Right atrium auricular region (tissue), 2 donors: ENCODE data around the gene OR2S2. TPM values are rescaled to one million over a fixed set of nuclear protein-coding genes. Genes with fewer than 3 reads are reported as not detected.
A peak's percentile ranks its signal among the peaks of the same experiment; 100 is the strongest.

ENCODE experiments used
- DNase-seq: peaks from one replicate; pipeline ENCODE4 v3.0.0-alpha.2; 2019; ENCODE audit warnings: low spot score
- H3K27ac ChIP-seq, 2 donors: fragments of 200-600 bp; sonication (generic); 1 replicate in 1 of 2; 2 replicates in 1 of 2; pipeline ENCODE4 v1.5.1; 2016 to 2019
- H3K27me3 ChIP-seq, 2 donors: fragments of 200-600 bp; sonication (generic); one replicate each; pipeline versions ENCODE4 v1.5.1 to v1.6.0; 2017 to 2019
- H3K36me3 ChIP-seq: fragments of 200-600 bp; sonication (generic); one replicate; pipeline ENCODE4 v1.5.1; 2016
- H3K4me1 ChIP-seq, 2 donors: fragments of 200-600 bp; sonication (generic); one replicate each; pipeline versions ENCODE4 v1.5.1 to v1.6.0; 2017 to 2019
- H3K4me3 ChIP-seq, 2 donors: fragments of 200-600 bp; sonication (generic); 1 replicate in 1 of 2; 2 replicates in 1 of 2; pipeline ENCODE4 v1.5.1; 2017 to 2019; ENCODE audit warnings: mild to moderate bottlenecking in 1 of 2, moderate library complexity in 1 of 2
- H3K9me3 ChIP-seq, 2 donors: fragments of 200-600 bp; sonication (generic); one replicate each; pipeline ENCODE4 v1.5.1; 2019
- total RNA-seq, 2 donors: library from RNA; depleted of rRNA; stranded (reverse); fragments of >200 nt; gene quantifications; one replicate each; pipeline ENCODE4 v1.1.0, GENCODE V29; 2016
- TF ChIP-seq, protein P1 (sequence below), 2 donors: fragments of 200-600 bp; sonication (generic); IDR thresholded peaks; one replicate each; pipeline ENCODE4 v1.5.1; 2019; ENCODE audit warnings: antibody characterized with exemption in 2 of 2

OR2S2 gene
- total RNA-seq, 2 donors from 2014 or later, result not detected

GRCh38 chr9:35967042-35967441 is 9.1 kb upstream of the OR2S2 start:
- no peaks in the 10 kb centered on the region for H3K4me1 ChIP-seq
- no peak overlapping the region for H3K4me3 ChIP-seq
- DNase-seq, result no peak
- H3K27me3 ChIP-seq, result no peaks in the 10 kb centered on the region
- H3K9me3 ChIP-seq, result no peaks in the 10 kb centered on the region
- TF ChIP-seq, protein P1, sequence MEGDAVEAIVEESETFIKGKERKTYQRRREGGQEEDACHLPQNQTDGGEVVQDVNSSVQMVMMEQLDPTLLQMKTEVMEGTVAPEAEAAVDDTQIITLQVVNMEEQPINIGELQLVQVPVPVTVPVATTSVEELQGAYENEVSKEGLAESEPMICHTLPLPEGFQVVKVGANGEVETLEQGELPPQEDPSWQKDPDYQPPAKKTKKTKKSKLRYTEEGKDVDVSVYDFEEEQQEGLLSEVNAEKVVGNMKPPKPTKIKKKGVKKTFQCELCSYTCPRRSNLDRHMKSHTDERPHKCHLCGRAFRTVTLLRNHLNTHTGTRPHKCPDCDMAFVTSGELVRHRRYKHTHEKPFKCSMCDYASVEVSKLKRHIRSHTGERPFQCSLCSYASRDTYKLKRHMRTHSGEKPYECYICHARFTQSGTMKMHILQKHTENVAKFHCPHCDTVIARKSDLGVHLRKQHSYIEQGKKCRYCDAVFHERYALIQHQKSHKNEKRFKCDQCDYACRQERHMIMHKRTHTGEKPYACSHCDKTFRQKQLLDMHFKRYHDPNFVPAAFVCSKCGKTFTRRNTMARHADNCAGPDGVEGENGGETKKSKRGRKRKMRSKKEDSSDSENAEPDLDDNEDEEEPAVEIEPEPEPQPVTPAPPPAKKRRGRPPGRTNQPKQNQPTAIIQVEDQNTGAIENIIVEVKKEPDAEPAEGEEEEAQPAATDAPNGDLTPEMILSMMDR (IDR thresholded peaks at IDR 0.05), result no peak
- no peak overlapping the region for H3K27ac ChIP-seq
- no peaks in the 10 kb centered on the region for H3K36me3 ChIP-seq

DNA sequence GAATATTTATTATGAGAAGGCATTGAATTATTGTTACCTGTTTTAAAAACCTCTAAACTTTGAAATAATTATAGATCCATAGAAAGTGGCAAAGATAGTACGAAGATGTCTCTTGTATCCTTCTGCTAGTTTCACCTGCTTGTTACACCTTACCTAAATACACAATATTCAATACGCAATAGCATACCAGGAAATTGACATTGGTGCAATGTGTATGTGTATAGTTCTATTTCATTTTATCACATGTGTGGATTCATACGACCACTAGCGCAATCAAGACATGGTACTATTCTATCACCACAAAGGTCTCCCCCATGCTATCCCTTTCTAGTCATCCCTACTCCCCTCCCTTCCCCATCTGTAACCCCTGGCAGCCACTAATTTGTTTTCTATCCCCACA is 8.5 kb upstream of the OR2S2 start:
- H3K4me3 ChIP-seq, result no peak overlapping the region
- H3K27ac ChIP-seq, result no peak overlapping the region
- H3K9me3 ChIP-seq, result no peaks in the 10 kb centered on the region
- no peak for DNase-seq
- H3K27me3 ChIP-seq, result no peaks in the 10 kb centered on the region
- TF ChIP-seq, protein P1 (IDR thresholded peaks at IDR 0.05), result no peak
- no peaks in the 10 kb centered on the region for H3K36me3 ChIP-seq
- no peaks in the 10 kb centered on the region for H3K4me1 ChIP-seq

GRCh38 chr9:35965011-35965410 is 7.1 kb upstream of the OR2S2 start:
- Histone ChIP-seq H3K4me1 (no peaks in the 10 kb centered on the region), H3K36me3 (no peaks in the 10 kb centered on the region), H3K27me3 (no peaks in the 10 kb centered on the region), H3K27ac (no peak overlapping the region), H3K9me3 (no peaks in the 10 kb centered on the region), H3K4me3 (no peak overlapping the region)
- TF ChIP-seq, protein P1 (IDR thresholded peaks at IDR 0.05), result no peak
- no peak for DNase-seq

DNA sequence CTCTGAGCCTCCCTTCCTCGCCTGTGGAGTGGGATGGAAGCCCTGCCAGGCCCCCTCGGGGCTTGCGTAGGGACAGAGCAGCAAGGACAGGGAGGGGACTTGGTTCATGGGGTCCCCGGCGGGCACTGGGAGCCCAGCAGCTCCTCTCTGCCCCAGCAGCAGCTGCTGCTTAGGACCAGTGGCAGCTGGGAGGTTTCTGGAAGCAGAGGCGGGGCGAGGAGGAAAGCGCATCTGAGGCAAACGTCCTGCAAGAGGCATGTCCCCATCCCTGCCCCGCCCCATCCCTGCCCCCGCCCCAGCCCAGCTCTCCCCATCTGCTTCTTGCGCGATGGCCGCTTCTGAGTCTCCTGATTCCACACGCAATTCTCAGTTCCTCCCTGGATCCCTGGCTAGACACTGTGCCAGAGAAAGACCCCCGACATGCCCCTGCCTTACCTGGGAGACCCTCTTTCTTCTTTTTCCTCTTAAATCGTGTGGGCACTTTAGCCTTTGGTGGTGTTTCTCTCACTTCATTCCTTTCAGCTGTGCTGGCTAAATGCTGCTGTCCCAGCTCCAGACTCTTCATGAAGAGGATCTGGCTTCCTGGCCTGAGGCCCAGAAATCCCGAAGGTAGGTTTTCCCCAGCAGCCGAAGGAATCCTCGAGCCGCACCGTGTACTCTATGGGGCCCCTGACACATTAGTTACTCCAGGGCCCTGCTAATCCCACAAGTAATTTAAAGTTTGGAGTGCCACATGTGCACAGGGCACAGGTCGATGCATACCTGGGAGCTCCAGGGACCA is 4.4 kb upstream of the OR2S2 start:
- H3K9me3 ChIP-seq, result no peaks in the 10 kb centered on the region
- H3K27ac ChIP-seq, result no peak overlapping the region
- H3K4me3 ChIP-seq, result no peak overlapping the region
- DNase-seq, result peak; percentile 54
- H3K36me3 ChIP-seq, result no peaks in the 10 kb centered on the region
- TF ChIP-seq, protein P1 (IDR thresholded peaks at IDR 0.05), result no peak
- H3K4me1 ChIP-seq, result no peaks in the 10 kb centered on the region
- no peaks in the 10 kb centered on the region for H3K27me3 ChIP-seq

- H3K4me1 ChIP-seq, result no peaks in the 10 kb centered on the region
- DNase-seq, result no peak
These were observed 2.2 kb upstream of the OR2S2 start for GRCh38 chr9:35960039-35960655.

More at GRCh38 chr9:35960039-35960655, 2.2 kb upstream of the OR2S2 start:
- Histone ChIP-seq H3K4me3 (no peak overlapping the region), H3K36me3 (no peaks in the 10 kb centered on the region), H3K27me3 (no peaks in the 10 kb centered on the region), H3K9me3 (no peaks in the 10 kb centered on the region), H3K27ac (no peak overlapping the region)
- TF ChIP-seq, protein P1 (IDR thresholded peaks at IDR 0.05), result no peak
